Frontal cortex (tissue), 4 donors: ENCODE results near the gene MYMX. TPM values are rescaled to one million over a fixed set of nuclear protein-coding genes. Genes with fewer than 3 reads are reported as not detected.
"Not testable (repeated sequence)": the region's sequence is repeated elsewhere in the genome, so short reads cannot be mapped to it uniquely, and the experiment has no call there.

ENCODE experiments used
- DNase-seq, 2 donors: peaks; one replicate each; pipeline ENCODE4 v3.0.0; 2012; ENCODE audit warnings: low spot score in 2 of 2
- FAIRE-seq: peaks from 2 replicates; lab custom pipeline; 2012; peaks lifted over from hg19 to GRCh38; lab: Jason Lieb, UNC
- total RNA-seq: library from RNA; depleted of rRNA; stranded (reverse); fragments of >200 nt; gene quantifications from one replicate; pipeline ENCODE4 v1.2.3, GENCODE V29; 2014
- donor health status: control.
- donor health status: control.
- donor health status: control.

The MYMX gene
- total RNA-seq, 1 donor from 2014 or later = not detected

DNA sequence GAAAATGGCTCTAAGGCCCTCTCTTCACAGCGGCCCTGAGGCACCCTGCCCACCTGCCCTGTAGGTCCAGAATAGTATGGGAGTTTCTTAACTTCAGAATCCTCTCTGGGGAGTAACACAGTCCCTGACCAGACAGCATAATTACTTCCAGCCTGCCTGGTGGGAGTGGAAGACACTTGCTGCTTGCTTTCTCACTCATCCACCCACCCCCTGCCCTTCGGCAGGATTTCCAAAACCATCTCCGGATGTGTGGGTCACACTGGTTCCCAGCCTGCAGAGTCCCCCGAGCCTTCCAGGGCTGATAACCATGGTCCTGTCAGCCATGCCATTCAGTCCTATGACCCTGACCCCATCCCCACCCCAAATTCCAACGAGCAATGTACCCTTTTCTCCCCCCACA, 12.1 kb downstream of the MYMX start:
- FAIRE-seq = no peak
- DNase-seq = no peak

DNA sequence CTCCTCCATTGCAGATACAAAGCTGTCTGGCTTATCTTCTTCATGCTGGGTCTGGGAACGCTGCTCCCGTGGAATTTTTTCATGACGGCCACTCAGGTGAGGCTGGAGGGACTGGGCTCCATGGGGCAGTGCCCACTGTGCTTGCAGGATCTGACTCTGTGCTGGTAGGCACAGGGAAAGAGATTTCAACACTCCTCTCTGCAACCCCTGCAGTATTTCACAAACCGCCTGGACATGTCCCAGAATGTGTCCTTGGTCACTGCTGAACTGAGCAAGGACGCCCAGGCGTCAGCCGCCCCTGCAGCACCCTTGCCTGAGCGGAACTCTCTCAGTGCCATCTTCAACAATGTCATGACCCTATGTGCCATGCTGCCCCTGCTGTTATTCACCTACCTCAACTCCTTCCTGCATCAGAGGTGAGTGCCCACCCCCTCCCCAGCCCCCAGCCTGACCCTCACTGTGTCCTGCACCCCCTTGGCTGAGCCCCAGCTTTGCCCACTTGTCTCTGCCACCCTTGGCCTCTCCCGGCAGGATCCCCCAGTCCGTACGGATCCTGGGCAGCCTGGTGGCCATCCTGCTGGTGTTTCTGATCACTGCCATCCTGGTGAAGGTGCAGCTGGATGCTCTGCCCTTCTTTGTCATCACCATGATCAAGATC, 12.8 kb downstream of the MYMX start:
- FAIRE-seq (no peak), DNase-seq (peak in 1 of 2 donors; percentile 14)

DNA sequence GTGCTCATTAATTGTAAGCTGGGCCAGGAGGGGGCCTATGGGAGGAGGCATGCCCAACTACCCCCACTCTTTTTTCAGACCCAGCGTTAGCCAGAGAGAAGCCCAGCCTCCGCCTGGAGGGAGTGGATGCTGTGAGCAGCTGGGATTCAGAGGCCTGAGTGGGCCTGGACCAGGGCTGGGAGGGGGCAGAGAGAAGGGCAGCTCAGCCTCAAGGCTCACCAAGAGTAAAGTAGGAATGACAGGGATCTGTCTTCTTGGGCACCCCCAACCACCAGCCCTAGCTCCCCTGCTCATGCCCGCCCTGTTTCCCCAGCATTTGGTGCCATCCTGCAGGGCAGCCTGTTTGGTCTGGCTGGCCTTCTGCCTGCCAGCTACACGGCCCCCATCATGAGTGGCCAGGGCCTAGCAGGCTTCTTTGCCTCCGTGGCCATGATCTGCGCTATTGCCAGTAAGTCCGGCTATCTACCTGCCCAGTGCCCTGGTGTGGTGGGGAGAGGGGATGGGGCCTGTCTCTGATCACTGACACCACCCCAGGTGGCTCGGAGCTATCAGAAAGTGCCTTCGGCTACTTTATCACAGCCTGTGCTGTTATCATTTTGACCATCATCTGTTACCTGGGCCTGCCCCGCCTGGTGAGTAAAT, 13.4 kb downstream of the MYMX start:
- no peak for FAIRE-seq

DNA sequence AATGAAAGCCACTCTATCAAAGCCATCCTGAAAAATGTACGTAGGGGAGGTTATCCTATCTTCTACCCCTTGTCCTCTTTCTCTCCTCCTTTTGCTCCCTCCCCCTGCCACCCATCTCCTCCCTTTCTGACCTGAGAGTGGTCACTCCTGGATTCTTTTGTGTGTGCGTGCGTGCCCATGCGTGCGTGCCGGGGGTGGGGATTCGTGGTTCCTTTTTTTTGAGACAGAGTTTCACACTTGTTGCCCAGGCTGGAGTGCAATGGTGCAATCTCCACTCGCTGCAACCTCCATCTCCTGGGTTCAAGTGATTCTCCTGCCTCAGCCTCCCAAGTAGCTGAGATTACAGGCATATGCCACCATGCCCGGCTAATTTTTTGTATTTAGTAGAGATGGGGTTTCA, 14.7 kb downstream of the MYMX start:
- not testable (repeated sequence) for DNase-seq, FAIRE-seq

More for the DNA sequence above, 13.4 kb downstream of the MYMX start:
- DNase-seq = peak in 1 of 2 donors; percentile 12

DNA sequence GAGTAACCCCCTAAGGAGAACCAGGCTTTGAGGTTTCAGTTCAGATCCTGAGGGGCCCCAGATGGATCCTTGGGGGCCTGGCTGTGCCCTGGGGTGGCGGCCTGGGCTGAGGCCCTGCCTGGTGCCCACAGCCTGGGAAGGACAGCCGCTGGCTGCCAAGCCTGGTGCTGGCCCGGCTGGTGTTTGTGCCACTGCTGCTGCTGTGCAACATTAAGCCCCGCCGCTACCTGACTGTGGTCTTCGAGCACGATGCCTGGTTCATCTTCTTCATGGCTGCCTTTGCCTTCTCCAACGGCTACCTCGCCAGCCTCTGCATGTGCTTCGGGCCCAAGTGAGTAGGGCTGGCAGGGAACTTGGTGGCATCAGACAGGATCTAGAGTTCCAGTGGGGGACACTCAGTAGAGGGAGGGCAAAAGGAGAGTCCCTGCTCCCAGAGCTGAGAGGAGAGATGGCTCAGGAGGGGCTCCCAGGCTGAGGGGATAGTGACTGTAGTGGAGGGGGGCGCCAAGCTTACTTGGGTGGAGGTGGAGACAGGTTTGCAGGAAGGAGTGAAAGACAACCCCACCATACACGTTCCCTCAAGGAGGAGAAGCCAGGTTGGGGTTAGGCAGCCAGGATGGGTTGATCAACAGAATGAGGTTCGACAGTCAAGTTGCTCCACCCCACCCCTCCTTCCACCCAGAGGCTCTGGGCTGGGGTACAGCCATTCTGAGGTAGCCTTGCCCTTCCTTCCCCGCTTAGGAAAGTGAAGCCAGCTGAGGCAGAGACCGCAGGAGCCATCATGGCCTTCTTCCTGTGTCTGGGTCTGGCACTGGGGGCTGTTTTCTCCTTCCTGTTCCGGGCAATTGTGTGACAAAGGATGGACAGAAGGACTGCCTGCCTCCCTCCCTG, 16.2 kb downstream of the MYMX start:
- peak in 1 of 2 donors; percentile 23 for DNase-seq
- FAIRE-seq = no peak

DNA sequence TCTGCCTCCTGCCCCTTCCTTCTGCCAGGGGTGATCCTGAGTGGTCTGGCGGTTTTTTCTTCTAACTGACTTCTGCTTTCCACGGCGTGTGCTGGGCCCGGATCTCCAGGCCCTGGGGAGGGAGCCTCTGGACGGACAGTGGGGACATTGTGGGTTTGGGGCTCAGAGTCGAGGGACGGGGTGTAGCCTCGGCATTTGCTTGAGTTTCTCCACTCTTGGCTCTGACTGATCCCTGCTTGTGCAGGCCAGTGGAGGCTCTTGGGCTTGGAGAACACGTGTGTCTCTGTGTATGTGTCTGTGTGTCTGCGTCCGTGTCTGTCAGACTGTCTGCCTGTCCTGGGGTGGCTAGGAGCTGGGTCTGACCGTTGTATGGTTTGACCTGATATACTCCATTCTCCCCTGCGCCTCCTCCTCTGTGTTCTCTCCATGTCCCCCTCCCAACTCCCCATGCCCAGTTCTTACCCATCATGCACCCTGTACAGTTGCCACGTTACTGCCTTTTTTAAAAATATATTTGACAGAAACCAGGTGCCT, 16.9 kb downstream of the MYMX start:
- DNase-seq (no peak), FAIRE-seq (no peak)

DNA sequence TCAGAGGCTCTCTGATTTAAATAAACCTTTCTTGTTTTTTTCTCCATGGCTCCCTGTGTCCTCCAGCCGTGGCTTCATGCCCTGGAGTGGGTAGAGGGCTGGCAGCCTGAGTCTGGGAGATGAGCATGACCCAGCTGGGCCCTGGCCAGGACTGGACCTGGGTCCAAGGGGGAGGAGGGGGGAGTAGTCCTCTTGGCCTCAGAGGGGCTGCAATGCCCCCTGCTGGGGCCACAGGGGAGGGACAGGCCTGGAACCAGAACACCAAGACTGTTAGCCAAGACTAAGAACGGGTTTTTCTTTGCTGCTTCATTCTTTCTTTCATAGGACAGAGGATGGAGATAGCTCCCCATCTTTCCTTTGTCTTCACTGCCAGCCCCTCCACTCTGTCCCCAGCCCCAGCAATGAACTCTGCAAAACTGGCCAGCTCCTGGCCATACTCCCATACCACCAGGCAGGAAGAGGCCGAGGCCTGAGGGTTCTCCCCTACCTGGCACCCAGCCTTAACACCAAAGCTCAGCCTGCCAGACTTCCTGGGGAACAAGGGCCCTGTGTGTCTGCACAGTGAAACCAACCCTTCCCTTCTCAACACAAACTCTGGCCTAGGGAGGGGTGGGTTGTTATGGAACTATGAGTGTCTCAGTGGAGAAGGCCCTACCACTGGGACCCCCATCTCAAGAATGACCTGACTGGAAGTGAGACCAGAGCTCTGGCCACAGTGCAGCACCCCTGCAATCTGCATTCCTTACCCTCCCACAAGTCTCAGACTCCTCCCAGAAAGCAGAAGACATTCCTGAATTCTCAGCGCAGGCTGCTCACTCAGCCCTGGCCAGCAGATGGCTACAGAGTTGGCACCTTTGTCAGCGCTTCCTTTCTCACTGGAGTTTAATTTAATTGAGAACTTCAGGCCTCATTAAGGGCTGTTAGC, 17.6 kb downstream of the MYMX start:
- no peak for FAIRE-seq
- DNase-seq = peak; percentile 79 to 82

DNA sequence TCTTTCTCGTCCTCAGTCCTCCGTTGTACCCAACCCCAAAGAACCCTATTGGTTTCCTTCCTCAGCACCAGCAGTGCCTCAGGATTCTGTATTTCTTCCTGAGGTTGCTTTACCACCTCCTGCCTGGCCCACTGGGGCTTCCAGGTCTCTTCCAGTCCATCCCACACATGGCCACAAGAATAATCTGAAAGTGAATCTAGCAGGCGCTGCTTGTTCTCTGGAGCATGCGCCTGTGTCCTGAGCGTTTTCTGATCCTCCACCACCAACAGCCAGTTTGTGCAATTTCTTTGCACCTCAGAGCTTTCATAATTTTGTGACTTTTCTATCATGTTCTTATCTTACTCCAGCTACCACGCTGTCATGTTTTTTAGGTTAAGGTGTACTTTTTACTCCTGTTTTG, 18.5 kb downstream of the MYMX start:
- DNase-seq (no peak), FAIRE-seq (no peak)

DNA sequence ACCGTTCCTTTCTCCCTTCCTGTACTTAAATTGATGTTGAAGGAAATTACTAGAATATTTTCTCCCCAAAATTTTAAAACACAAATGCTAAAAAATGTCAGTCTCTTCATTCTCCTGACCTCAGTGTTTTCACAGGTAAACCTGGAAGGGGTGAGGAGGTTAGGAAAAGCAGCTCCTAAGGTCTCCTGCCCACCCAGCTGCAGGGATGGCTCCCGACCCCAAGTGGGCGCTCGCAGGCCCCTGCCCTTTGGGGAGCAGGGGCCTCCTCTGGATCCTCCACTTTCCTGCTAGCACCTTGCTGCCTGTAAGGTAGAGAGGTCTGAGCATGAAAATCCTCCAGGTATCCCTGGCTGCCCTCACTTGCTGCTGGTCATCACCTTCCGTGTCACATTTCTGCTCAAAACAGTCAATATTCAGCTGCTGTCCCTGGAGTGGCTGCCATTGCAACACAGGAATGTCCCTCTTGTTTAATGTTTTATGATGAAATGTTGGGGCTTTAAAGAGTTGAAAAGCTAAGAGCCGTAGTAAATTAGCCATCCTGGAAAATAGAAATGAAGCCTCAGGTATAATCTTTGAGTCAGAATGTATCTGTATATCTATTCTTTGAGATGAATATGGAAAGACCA, 19.3 kb downstream of the MYMX start:
- no peak for FAIRE-seq
- DNase-seq = no peak

DNA sequence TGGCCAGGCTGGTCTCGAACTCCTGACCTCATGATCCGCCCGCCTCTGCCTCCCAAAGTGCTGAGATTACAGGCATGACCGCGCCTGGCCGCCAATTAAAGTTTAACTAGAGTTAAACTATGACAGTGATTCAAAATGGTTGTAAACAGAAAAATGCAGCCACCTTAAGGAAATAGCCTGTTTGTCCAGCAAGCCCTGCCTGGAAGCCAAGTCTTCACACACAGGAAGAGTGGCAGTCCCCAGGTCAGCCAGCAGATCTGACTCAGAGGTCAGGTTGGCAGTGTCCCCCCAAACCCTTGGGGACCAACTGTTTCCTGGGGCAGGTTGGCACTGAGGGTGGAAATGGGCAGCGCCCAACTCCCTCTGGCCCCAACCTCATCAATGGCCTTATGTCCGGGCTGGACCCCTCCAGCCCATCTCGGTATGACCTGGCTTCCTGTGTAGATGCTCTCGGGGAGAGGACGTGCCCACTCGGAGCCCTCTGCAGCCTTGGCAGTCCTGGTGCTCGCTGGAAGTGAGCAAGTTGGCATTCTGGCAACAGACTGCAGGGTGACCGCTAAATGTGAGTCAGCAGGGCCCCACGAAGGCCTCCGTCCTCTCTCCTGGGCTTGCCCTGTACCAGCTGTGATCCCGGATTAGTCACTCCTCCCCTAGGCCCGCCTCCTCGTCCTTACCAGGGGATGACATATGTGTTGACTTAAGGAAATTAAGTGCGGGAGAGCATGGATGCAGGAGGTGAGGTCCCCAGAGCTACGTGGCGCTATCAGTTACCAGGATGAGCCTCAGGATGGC, 20.5 kb downstream of the MYMX start:
- FAIRE-seq (no peak), DNase-seq (peak; percentile 67 to 86)

DNA sequence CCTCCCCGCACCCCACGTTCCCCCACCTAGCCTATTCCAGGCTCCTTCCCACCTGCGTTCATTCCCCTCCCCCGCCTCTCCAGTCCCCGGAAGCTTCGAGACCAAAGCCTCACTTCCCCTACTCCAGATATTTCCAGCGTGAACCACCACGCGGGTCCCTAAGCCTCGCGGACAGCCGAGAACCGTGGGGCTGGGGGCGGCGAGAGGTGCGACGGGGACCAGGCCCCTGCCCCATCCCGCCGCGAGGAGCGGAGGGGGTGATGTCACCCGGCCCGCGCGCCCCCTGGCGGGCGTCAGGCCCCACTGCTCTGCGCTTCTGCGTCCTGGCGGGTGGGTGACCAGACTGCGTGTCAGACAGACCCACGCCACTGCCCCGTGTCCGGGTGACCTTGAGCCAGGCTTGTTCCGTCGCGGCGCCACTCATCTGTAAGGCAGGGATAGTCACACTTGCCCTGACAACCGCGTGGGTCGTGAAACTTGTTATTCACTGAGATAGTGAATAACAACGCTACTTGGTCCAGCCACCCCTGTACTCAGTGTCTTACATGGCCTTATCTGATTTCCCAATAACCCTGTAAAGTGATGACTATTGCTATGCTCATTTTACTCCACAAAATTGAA, 21.2 kb downstream of the MYMX start:
- DNase-seq (peak; percentile 72 to 78), FAIRE-seq (no peak)

DNA sequence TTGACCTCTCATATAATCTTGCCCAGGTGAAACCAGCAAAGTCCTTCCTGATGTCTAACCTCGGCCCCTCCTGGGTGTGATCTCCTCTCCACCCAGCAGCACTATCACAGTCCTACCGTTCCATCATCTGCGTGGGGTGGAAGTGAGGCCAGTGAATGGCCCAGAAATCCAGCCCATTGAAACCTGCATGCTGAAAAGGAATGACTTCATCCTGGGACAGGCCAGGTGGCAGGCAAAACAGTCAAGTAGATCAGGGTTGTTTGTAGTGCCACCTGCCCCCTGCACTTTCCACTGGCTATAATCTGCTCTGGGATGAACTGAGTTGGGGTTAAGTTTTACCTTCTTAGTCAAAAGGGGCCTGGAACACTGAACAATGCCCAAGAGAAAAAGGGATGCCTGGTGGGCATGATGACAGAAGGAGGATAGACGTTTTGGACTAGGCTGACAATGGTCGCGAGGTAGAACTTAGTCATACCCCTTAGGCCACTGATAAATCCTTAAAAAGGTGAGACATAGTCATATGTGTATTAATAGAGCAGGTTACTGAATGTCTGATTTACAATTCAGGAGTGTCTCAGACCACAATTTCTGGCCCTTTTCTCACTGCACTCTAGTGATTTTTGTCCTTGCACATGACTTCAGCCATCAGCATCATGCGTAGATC, 22.1 kb downstream of the MYMX start:
- DNase-seq (no peak), FAIRE-seq (no peak)

DNA sequence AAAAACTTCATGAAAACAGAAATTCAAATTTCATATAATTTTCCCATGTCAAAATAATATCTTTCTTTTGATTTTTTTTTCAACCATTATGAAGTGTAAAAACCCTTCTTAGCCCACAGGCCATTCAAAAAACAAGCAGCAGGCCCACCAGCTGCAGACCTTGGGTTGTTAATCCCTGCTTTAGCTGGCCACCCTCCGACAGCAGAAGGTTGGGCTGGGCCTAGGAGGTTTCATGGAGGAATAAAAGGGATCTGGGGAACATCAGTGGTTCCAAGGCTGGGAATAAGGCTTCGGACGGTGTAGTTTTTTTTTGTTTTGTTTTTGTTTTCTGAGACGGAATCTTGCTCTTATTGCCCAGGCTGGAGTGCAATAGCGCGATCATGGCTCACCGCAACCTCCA, 26.6 kb downstream of the MYMX start:
- DNase-seq (no peak), FAIRE-seq (no peak)

DNA sequence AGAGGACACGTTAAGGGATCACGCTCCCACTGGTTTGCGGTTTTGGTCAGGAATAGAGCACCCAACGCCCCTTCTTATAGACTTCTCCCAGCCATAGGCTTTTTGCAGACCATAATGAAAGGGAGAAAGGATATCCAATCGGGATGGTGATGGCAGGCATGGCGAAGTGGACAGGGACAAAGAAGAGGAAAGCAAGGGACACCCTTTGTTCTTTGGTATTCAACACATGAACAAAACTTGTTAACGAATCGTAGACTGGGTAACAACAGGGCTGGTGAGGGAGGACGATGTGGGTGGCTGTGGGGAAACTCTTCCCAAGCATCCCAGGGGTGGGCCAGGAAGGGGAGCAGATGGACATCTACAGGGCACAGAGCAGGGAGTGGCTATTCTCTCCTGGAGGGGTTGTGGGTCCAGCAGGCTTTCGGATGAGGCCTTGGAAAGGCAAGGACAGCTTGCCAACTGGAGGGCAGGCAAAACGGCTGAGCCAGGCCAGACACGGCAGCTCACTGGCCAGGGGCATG, 28.7 kb downstream of the MYMX start:
- DNase-seq (no peak), FAIRE-seq (no peak)

DNA sequence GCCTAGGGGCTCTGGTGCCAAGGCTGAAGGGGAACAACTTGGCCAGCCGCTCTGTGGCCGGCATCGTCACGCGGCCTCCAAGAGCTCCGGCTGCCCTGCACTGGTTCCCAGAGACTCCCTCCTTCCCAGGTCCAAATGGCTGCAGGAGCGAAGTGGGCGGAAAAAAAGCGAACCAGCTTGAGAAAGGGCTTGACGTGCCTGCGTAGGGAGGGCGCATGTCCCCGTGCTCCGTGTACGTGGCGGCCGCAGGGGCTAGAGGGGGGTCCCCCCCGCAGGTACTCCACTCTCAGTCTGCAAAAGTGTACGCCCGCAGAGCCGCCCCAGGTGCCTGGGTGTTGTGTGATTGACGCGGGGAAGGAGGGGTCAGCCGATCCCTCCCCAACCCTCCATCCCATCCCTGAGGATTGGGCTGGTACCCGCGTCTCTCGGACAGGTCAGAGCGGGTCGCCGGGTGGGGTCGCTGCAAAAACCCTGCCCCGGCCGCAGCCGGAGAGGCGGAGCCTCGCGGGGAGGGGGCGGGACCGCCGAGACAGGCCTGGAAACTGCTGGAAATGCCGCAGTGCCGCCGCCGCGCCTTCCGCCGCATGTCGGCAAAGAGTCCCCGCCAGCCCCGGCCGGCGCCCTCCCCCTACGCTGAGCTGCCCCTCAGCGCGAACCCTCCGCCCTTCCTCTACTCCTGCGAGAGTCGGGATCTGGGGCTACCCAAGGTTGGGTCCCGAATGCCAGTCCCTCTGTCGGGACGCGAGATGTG, 29.4 kb downstream of the MYMX start:
- FAIRE-seq = no peak
- peak; percentile 82 to 85 for DNase-seq

DNA sequence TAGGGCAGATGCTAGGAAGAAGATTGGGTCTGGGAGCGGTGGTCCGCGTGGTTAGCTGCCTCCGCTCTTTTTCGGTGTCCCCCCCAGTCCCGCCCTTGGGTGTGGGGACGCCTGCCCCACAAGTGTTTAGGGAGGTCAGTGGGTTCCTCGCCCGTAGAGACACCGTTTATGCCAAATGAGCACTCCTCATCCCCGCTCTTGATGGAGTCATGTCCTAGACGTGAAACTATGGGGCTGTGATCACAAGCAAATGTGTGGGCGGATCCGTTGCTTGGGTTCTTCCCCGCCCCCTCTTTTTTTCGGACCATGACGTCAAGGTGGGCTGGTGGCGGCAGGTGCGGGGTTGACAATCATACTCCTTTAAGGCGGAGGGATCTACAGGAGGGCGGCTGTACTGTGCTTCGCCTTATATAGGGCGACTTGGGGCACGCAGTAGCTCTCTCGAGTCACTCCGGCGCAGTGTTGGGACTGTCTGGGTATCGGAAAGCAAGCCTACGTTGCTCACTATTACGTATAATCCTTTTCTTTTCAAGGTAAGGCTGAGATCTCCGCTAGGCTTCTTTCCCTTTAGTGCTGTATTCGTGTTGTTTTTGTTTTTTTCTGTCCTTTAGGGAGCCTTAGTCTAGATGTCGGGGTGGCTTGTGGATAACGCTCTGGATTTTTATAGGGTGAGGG, 30.1 kb downstream of the MYMX start, which contains the start of gene HSP90AB1:
TSS of gene HSP90AB1 (plus strand) at position 439 of the 675 bp plus-strand sequence. CDS start 1,529 bp downstream, outside the sequence.
- peak; percentile 84 to 93 for DNase-seq

More for the DNA sequence above, 30.1 kb downstream of the MYMX start, which contains the start of gene HSP90AB1:
- no peak for FAIRE-seq
